Stimulated activated CD8-positive, alpha-beta memory T cell treated with anti-CD3 and anti-CD28 coated beads, Interleukin-12 subunit alpha, Interleukin-12 subunit beta, amount 100 ng/mL, for 24 hours (primary cell): ENCODE measurements around the gene CDC26.
"Not testable (repeated sequence)": the region's sequence is repeated elsewhere in the genome, so short reads cannot be mapped to it uniquely, and the experiment has no call there.

Experiments
- DNase-seq: peaks from one replicate; pipeline ENCODE4 v3.0.0-alpha.2; 2020; ENCODE audit errors: extremely low read depth

CDC26 gene

GRCh38 chr9:113238859-113239232 is 36.5 kb downstream of the CDC26 start:
- DNase-seq = no peak

- DNase-seq = no peak
Observed at GRCh38 chr9:113238202-113238858, 37.0 kb downstream of the CDC26 start.

GRCh38 chr9:113237026-113237425 is 38.3 kb downstream of the CDC26 start:
- DNase-seq = no peak

- DNase-seq = not testable (repeated sequence)
Observed at GRCh38 chr9:113235701-113236255, 39.6 kb downstream of the CDC26 start.

- no peak for DNase-seq
Observed at GRCh38 chr9:113231701-113232100, 43.7 kb downstream of the CDC26 start.

- DNase-seq = no peak
Observed at GRCh38 chr9:113228130-113228665, 47.2 kb downstream of the CDC26 start.

- no peak for DNase-seq
Observed at GRCh38 chr9:113227436-113227835, 47.9 kb downstream of the CDC26 start.

- DNase-seq = no peak
Observed at GRCh38 chr9:113223963-113224362, 51.4 kb downstream of the CDC26 start.

- no peak for DNase-seq
Observed at GRCh38 chr9:113222482-113222841, 52.9 kb downstream of the CDC26 start.

- no peak for DNase-seq
Observed at GRCh38 chr9:113221800-113222481, 53.4 kb downstream of the CDC26 start.

- peak; percentile 86 for DNase-seq
Observed at GRCh38 chr9:113221003-113221799, 54.2 kb downstream of the CDC26 start, which contains the start of the genes FKBP15 and SLC31A1. FKBP15 (minus strand) TSS chr9:113221277; CDS start chr9:113221243, 34 bp downstream. SLC31A1 (plus strand) TSS chr9:113221544; CDS start chr9:113256149, 34,605 bp downstream.

- DNase-seq = no peak
Observed at GRCh38 chr9:113220467-113221002, 54.8 kb downstream of the CDC26 start.

- DNase-seq = no peak
Observed at GRCh38 chr9:113219969-113220368, 55.4 kb downstream of the CDC26 start.

GRCh38 chr9:113219186-113219936 is 56.0 kb downstream of the CDC26 start:
- no peak for DNase-seq
